Liver (tissue), 9 donors: Measurements from ENCODE around the gene CABS1. TPM values are rescaled to one million over a fixed set of nuclear protein-coding genes. Genes with fewer than 3 reads are reported as not detected.

ENCODE experiments used
- DNase-seq: peaks from one replicate; pipeline ENCODE4 v3.0.0-alpha.2; 2017; ENCODE audit warnings: low spot score
- H3K27ac ChIP-seq, 2 donors: one replicate each; pipeline ENCODE4 v1.7.0; 2013; ENCODE audit warnings: inconsistent platforms in 2 of 2, low read length in 2 of 2, control low read depth in 1 of 2, low read depth in 1 of 2, mild to moderate bottlenecking in 1 of 2
- H3K27me3 ChIP-seq, 4 donors: one replicate each; pipeline versions ENCODE4 v1.6.1 to v1.7.0; 2013; ENCODE audit warnings: low read length in 3 of 4, inconsistent platforms in 1 of 4, mild to moderate bottlenecking in 1 of 4, moderate library complexity in 1 of 4; ENCODE audit not compliant: control insufficient read depth in 4 of 4, insufficient read depth in 4 of 4
- H3K36me3 ChIP-seq, 4 donors: one replicate each; pipeline versions ENCODE4 v1.6.1 to v1.7.0; 2013; ENCODE audit warnings: low read length in 3 of 4, mild to moderate bottlenecking in 3 of 4, low read depth in 1 of 4, moderate library complexity in 1 of 4; ENCODE audit not compliant: control insufficient read depth in 4 of 4, insufficient read depth in 3 of 4
- H3K4me1 ChIP-seq, 4 donors: one replicate each; pipeline versions ENCODE4 v1.6.1 to v1.7.0; 2013; ENCODE audit warnings: low read length in 3 of 4, mild to moderate bottlenecking in 3 of 4, moderate library complexity in 1 of 4; ENCODE audit not compliant: control insufficient read depth in 4 of 4, insufficient read depth in 4 of 4
- H3K4me3 ChIP-seq, 3 donors: one replicate each; pipeline versions ENCODE4 v1.6.1 to v1.7.0; 2013; ENCODE audit warnings: low read length in 3 of 3, control low read depth in 1 of 3, low read depth in 1 of 3, mild to moderate bottlenecking in 1 of 3
- H3K9ac ChIP-seq, 2 donors: one replicate each; pipeline ENCODE4 v1.7.0; 2013; ENCODE audit warnings: low read length in 2 of 2, mild to moderate bottlenecking in 2 of 2, moderate library complexity in 2 of 2, control low read depth in 1 of 2, low read depth in 1 of 2
- H3K9me3 ChIP-seq, 4 donors: one replicate each; pipeline versions ENCODE4 v1.6.1 to v1.7.0; 2013; ENCODE audit warnings: low read length in 3 of 4; ENCODE audit not compliant: control insufficient read depth in 4 of 4
- ATF3 ChIP-seq: IDR thresholded peaks from 2 replicates; pipeline ENCODE4 v1.6.1; 2016; ENCODE audit warnings: antibody characterized with exemption
- EGR1 ChIP-seq, 2 donors: IDR thresholded peaks; 2 replicates each; pipeline ENCODE4 v1.6.1; 2016 to 2018; ENCODE audit warnings: antibody characterized with exemption in 2 of 2, low read depth in 2 of 2
- FOXA1 ChIP-seq: IDR thresholded peaks from 2 replicates; pipeline ENCODE4 v1.6.1; 2016; ENCODE audit warnings: antibody characterized with exemption
- FOXA2 ChIP-seq: IDR thresholded peaks from 2 replicates; pipeline ENCODE4 v1.6.1; 2016; ENCODE audit warnings: antibody characterized with exemption
- GABPA ChIP-seq, 2 donors: IDR thresholded peaks in 1 of 2; conservative IDR thresholded peaks in 1 of 2; 2 replicates each; pipeline ENCODE4 v1.6.1; 2016; ENCODE audit warnings: antibody characterized with exemption in 2 of 2, mild to moderate bottlenecking in 1 of 2, moderate library complexity in 1 of 2
- HNF4A ChIP-seq, 2 donors: conservative IDR thresholded peaks; 2 replicates each; pipeline ENCODE4 v1.6.1; 2016; ENCODE audit warnings: antibody characterized with exemption in 2 of 2, mild to moderate bottlenecking in 2 of 2
- HNF4G ChIP-seq: IDR thresholded peaks from 2 replicates; pipeline ENCODE4 v1.6.1; 2016; ENCODE audit warnings: antibody characterized with exemption
- JUND ChIP-seq, 2 donors: IDR thresholded peaks; 2 replicates each; pipeline ENCODE4 v1.6.1; 2016; ENCODE audit warnings: antibody characterized with exemption in 2 of 2
- NR2F2 ChIP-seq: IDR thresholded peaks from 2 replicates; pipeline ENCODE4 v1.6.1; 2016; ENCODE audit warnings: antibody characterized with exemption
- RAD21 ChIP-seq, 2 donors: IDR thresholded peaks; 2 replicates each; pipeline ENCODE4 v1.6.1; 2016; ENCODE audit warnings: antibody characterized with exemption in 2 of 2, mild to moderate bottlenecking in 2 of 2
- RXRA ChIP-seq, 2 donors: IDR thresholded peaks; 2 replicates each; pipeline ENCODE4 v1.6.1; 2017 to 2018; ENCODE audit warnings: antibody characterized with exemption in 2 of 2, mild to moderate bottlenecking in 1 of 2
- SP1 ChIP-seq: IDR thresholded peaks from 2 replicates; pipeline ENCODE4 v1.6.1; 2018; ENCODE audit warnings: antibody characterized with exemption, mild to moderate bottlenecking
- TAF1 ChIP-seq: conservative IDR thresholded peaks from 2 replicates; pipeline ENCODE4 v1.6.1; 2016; ENCODE audit warnings: antibody characterized with exemption, mild to moderate bottlenecking
- YY1 ChIP-seq: IDR thresholded peaks from 2 replicates; pipeline ENCODE4 v1.6.1; 2016; ENCODE audit warnings: antibody characterized with exemption, mild to moderate bottlenecking
- WGBS: extraction: QIAGEN DNeasy Blood & Tissue Kit; methylation state at CpG from one replicate; pipeline ENCODE4 v1.1.7; 2013; 5-methylcytosine and 5-hydroxymethylcytosine counted together
- polyA plus RNA-seq, 2 donors: library from polyadenylated mRNA; stranded (reverse) in 1 of 2; unstranded in 1 of 2; fragments of 200-250 nt in 1 of 2; fragments of >200 nt in 1 of 2; fragmentation: Nextera tagmentation in 1 of 2; extraction: Ambion mirVana in 1 of 2; gene quantifications; one replicate each; pipeline versions ENCODE4 v1.2.1 to v1.2.3, GENCODE V29; 2013 to 2015
- total RNA-seq, 2 donors: library from RNA; depleted of rRNA; stranded (reverse); fragments of >200 nt; gene quantifications; one replicate each; pipeline ENCODE4 v1.2.3, GENCODE V29; 2014
- TF ChIP-seq, protein P1 (sequence below): IDR thresholded peaks from 2 replicates; pipeline ENCODE4 v1.6.1; 2016; ENCODE audit warnings: antibody characterized with exemption
- TF ChIP-seq, protein P2 (sequence below): IDR thresholded peaks from 2 replicates; pipeline ENCODE4 v1.6.1; 2016; ENCODE audit warnings: antibody characterized with exemption, mild to moderate bottlenecking
- TF ChIP-seq, protein P3 (sequence below): IDR thresholded peaks from 2 replicates; pipeline ENCODE4 v1.6.1; 2016; ENCODE audit warnings: antibody characterized with exemption
- TF ChIP-seq, protein P4 (sequence below): fragments of 150-350 bp; IDR thresholded peaks from 2 replicates; pipeline ENCODE4 v1.5.1; 2017; ENCODE audit warnings: improper control_type of control experiment, low read depth, low read length; ENCODE audit not compliant: missing input control
- donor health status: healthy.
- donor health status: healthy.
- donor health status: healthy.
- donor health status: healthy.
- donor health status: healthy.

CABS1 gene
- total RNA-seq (not detected), polyA plus RNA-seq (not detected)

DNA sequence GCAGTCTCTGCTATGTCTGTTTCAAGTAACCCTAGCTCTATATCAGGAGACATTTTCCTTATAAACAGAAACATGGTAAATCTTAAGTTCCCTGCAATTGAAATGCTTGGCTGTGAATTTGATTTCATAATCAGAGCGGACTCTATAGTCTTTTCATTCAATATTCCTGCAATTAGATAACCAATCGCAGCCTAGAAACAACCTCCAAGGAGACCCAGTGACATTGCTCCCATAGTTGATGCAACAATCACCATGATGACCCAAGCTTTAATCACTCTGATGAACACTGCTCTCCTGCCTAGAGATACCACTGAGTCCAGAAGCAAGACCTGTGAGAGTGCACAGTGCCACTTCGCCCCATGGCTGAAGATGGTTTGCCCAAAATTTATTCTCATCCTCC, at the start of gene CABS1:
Gene CABS1, plus strand, starts transcription at position 301 of the 400 bp plus-strand sequence. Its CDS starts 59 bp downstream, at position 360.
- no peak for DNase-seq
- H3K4me1 ChIP-seq = no peaks in the 10 kb centered on the region
- 84% methylated on average over 3 of the region's 3 CpGs for WGBS

More for the DNA sequence above, at the start of gene CABS1:
- Histone ChIP-seq H3K36me3 (no peaks in the 10 kb centered on the region), H3K4me3 (no peak within 1 kb of the TSS), H3K27ac (no peak within 1 kb of the TSS), H3K9ac (no peak within 1 kb of the TSS), H3K9me3 (no peaks in the 10 kb centered on the region), H3K27me3 (no peaks in the 10 kb centered on the region)
- no peak for TF ChIP-seq FOXA1
- no peak for TF ChIP-seq TAF1
- TF ChIP-seq HNF4A (conservative IDR thresholded peaks at IDR 0.05) = no peak
- TF ChIP-seq, protein P1, sequence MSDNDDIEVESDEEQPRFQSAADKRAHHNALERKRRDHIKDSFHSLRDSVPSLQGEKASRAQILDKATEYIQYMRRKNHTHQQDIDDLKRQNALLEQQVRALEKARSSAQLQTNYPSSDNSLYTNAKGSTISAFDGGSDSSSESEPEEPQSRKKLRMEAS = no peak
- TF ChIP-seq RAD21 (IDR thresholded peaks at IDR 0.05) = no peak
- no peak for TF ChIP-seq FOXA2
- no peak for TF ChIP-seq RXRA (IDR thresholded peaks at IDR 0.05)
- TF ChIP-seq EGR1 (IDR thresholded peaks at IDR 0.05; ENCODE audit: low read depth in 2 of 2) = no peak
- TF ChIP-seq, protein P2, sequence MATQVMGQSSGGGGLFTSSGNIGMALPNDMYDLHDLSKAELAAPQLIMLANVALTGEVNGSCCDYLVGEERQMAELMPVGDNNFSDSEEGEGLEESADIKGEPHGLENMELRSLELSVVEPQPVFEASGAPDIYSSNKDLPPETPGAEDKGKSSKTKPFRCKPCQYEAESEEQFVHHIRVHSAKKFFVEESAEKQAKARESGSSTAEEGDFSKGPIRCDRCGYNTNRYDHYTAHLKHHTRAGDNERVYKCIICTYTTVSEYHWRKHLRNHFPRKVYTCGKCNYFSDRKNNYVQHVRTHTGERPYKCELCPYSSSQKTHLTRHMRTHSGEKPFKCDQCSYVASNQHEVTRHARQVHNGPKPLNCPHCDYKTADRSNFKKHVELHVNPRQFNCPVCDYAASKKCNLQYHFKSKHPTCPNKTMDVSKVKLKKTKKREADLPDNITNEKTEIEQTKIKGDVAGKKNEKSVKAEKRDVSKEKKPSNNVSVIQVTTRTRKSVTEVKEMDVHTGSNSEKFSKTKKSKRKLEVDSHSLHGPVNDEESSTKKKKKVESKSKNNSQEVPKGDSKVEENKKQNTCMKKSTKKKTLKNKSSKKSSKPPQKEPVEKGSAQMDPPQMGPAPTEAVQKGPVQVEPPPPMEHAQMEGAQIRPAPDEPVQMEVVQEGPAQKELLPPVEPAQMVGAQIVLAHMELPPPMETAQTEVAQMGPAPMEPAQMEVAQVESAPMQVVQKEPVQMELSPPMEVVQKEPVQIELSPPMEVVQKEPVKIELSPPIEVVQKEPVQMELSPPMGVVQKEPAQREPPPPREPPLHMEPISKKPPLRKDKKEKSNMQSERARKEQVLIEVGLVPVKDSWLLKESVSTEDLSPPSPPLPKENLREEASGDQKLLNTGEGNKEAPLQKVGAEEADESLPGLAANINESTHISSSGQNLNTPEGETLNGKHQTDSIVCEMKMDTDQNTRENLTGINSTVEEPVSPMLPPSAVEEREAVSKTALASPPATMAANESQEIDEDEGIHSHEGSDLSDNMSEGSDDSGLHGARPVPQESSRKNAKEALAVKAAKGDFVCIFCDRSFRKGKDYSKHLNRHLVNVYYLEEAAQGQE = no peak
- no peak for TF ChIP-seq SP1
- TF ChIP-seq ATF3 = no peak
- TF ChIP-seq, protein P3, sequence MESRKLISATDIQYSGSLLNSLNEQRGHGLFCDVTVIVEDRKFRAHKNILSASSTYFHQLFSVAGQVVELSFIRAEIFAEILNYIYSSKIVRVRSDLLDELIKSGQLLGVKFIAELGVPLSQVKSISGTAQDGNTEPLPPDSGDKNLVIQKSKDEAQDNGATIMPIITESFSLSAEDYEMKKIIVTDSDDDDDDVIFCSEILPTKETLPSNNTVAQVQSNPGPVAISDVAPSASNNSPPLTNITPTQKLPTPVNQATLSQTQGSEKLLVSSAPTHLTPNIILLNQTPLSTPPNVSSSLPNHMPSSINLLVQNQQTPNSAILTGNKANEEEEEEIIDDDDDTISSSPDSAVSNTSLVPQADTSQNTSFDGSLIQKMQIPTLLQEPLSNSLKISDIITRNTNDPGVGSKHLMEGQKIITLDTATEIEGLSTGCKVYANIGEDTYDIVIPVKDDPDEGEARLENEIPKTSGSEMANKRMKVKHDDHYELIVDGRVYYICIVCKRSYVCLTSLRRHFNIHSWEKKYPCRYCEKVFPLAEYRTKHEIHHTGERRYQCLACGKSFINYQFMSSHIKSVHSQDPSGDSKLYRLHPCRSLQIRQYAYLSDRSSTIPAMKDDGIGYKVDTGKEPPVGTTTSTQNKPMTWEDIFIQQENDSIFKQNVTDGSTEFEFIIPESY = no peak
- TF ChIP-seq NR2F2 = no peak
- TF ChIP-seq HNF4G = no peak
- TF ChIP-seq, protein P4, sequence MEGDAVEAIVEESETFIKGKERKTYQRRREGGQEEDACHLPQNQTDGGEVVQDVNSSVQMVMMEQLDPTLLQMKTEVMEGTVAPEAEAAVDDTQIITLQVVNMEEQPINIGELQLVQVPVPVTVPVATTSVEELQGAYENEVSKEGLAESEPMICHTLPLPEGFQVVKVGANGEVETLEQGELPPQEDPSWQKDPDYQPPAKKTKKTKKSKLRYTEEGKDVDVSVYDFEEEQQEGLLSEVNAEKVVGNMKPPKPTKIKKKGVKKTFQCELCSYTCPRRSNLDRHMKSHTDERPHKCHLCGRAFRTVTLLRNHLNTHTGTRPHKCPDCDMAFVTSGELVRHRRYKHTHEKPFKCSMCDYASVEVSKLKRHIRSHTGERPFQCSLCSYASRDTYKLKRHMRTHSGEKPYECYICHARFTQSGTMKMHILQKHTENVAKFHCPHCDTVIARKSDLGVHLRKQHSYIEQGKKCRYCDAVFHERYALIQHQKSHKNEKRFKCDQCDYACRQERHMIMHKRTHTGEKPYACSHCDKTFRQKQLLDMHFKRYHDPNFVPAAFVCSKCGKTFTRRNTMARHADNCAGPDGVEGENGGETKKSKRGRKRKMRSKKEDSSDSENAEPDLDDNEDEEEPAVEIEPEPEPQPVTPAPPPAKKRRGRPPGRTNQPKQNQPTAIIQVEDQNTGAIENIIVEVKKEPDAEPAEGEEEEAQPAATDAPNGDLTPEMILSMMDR = no peak
- no peak for TF ChIP-seq GABPA (IDR thresholded peaks at IDR 0.05 in 1 of 2, conservative IDR thresholded peaks at IDR 0.05 in 1 of 2)
- no peak for TF ChIP-seq JUND (IDR thresholded peaks at IDR 0.05)
- no peak for TF ChIP-seq YY1
